Measurements from ENCODE around the gene KIF24.
"Not testable (repeated sequence)": the region's sequence is repeated elsewhere in the genome, so short reads cannot be mapped to it uniquely, and the experiment has no call there.

KIF24 gene

GRCh38 chr9:34365282-34365681 is 36.2 kb upstream of the KIF24 start:
- TF ChIP-seq, protein P1, sequence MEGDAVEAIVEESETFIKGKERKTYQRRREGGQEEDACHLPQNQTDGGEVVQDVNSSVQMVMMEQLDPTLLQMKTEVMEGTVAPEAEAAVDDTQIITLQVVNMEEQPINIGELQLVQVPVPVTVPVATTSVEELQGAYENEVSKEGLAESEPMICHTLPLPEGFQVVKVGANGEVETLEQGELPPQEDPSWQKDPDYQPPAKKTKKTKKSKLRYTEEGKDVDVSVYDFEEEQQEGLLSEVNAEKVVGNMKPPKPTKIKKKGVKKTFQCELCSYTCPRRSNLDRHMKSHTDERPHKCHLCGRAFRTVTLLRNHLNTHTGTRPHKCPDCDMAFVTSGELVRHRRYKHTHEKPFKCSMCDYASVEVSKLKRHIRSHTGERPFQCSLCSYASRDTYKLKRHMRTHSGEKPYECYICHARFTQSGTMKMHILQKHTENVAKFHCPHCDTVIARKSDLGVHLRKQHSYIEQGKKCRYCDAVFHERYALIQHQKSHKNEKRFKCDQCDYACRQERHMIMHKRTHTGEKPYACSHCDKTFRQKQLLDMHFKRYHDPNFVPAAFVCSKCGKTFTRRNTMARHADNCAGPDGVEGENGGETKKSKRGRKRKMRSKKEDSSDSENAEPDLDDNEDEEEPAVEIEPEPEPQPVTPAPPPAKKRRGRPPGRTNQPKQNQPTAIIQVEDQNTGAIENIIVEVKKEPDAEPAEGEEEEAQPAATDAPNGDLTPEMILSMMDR (IDR thresholded peaks at IDR 0.05; ENCODE audit: insufficient read depth, low read length, missing control alignments), result no peak
- DNase-seq (ENCODE audit: low read depth, low spot score), result no peak
- POLR2A ChIA-PET, result no interaction called here
- CTCF ChIA-PET, result interaction anchor here (2.2 kb wide), 1 partner anchor 12 kb away, joined by 10 read pairs; the partner anchor contains the start of gene MYORG
- H3K4me3 ChIP-seq (ENCODE audit: low read depth, low read length), result no peak overlapping the region

- POLR2A ChIA-PET, result interaction anchor here (0.6 kb wide), 1 partner anchor 270 kb away, joined by 3 read pairs; no protein-coding TSS in a partner anchor
- TF ChIP-seq, protein P1 (IDR thresholded peaks at IDR 0.05; ENCODE audit: insufficient read depth, low read length, missing control alignments), result no peak
- no peak overlapping the region for H3K4me3 ChIP-seq (ENCODE audit: low read depth, low read length)
- CTCF ChIA-PET, result interaction anchor here (1.1 to 2.2 kb wide), 3 partner anchors 11 to 16 kb away, joined by 3 to 10 read pairs (median 5); partner anchors contain the start of gene MYORG
- no peak for DNase-seq (ENCODE audit: low read depth, low spot score)
Observed at GRCh38 chr9:34363619-34364351, 34.7 kb upstream of the KIF24 start.

- H3K4me3 ChIP-seq (ENCODE audit: low read depth, low read length), result no peak overlapping the region
- DNase-seq (ENCODE audit: low read depth, low spot score), result no peak
- TF ChIP-seq, protein P1 (IDR thresholded peaks at IDR 0.05; ENCODE audit: insufficient read depth, low read length, missing control alignments), result no peak
- ChIA-PET POLR2A (no interaction called here), CTCF (interaction anchor here (1.1 to 2.2 kb wide), 3 partner anchors 10 to 17 kb away, joined by 3 to 10 read pairs (median 5); partner anchors contain the start of gene MYORG)
Observed at GRCh38 chr9:34362614-34363214, 33.6 kb upstream of the KIF24 start.

- CTCF ChIA-PET, result interaction anchor here (0.9 to 1.0 kb wide), 2 partner anchors 11 to 19 kb away, joined by 3 read pairs; no protein-coding TSS in a partner anchor
- DNase-seq (ENCODE audit: low read depth, low spot score); POLR2A ChIA-PET; H3K4me3 ChIP-seq (ENCODE audit: low read depth, low read length): not testable (repeated sequence)
Observed at GRCh38 chr9:34352957-34353356, 23.9 kb upstream of the KIF24 start.

GRCh38 chr9:34352122-34352652 is 23.1 kb upstream of the KIF24 start:
- DNase-seq (ENCODE audit: low read depth, low spot score); H3K4me3 ChIP-seq (ENCODE audit: low read depth, low read length): not testable (repeated sequence)
- ChIA-PET POLR2A (interaction anchor here (0.7 kb wide), 1 partner anchor 714 kb away, joined by 5 read pairs; no protein-coding TSS in a partner anchor), CTCF (interaction anchor here (0.9 to 1.0 kb wide), 2 partner anchors 11 to 18 kb away, joined by 3 read pairs; no protein-coding TSS in a partner anchor)

- TF ChIP-seq, protein P1 (IDR thresholded peaks at IDR 0.05; ENCODE audit: insufficient read depth, low read length, missing control alignments), result no peak
- POLR2A ChIA-PET, result no interaction called here
- CTCF ChIA-PET, result interaction anchor here (0.9 to 1.3 kb wide), 2 partner anchors 18 to 54 kb away, joined by 3 to 4 read pairs; no protein-coding TSS in a partner anchor
- no peak for DNase-seq (ENCODE audit: low read depth, low spot score)
- H3K4me3 ChIP-seq (ENCODE audit: low read depth, low read length), result no peak overlapping the region
Observed at GRCh38 chr9:34349324-34349723, 20.3 kb upstream of the KIF24 start.

DNA sequence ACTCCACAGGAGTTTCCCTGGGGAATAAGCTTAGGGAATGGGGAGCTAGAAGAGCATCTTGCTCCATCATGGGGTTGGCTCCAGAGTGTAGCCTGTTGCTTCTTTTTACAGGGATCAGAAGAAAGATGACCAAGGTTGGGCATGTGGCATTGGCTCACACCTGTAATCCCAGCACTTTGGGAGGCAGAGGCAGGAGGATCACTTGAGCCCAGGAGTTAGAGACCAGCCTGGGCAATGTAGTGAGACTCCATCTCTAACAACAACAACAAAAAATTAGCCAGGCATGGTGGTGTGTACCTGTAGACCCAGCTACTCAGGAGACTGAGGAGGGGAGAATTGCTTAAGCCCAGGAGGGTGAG is 18.7 kb upstream of the KIF24 start:
- TF ChIP-seq, protein P1 (IDR thresholded peaks at IDR 0.05; ENCODE audit: insufficient read depth, low read length, missing control alignments), result no peak
- no peak for DNase-seq (ENCODE audit: low read depth, low spot score)
- ChIA-PET POLR2A (no interaction called here), CTCF (interaction anchor here (1.0 to 7.8 kb wide), 3 partner anchors 14 to 74 kb away, joined by 3 to 49 read pairs (median 3); no protein-coding TSS in a partner anchor)
- no peak overlapping the region for H3K4me3 ChIP-seq (ENCODE audit: low read depth, low read length)
